ENCODE data around the gene TIMMDC1. TPM values are rescaled to one million over a fixed set of nuclear protein-coding genes. Genes with fewer than 3 reads are reported as not detected.

Gene TIMMDC1
- total and polyA plus RNA-seq, 2 of the 4 experiments (the other 2 are of a cell fraction) = 52.5 to 56.6 TPM

DNA sequence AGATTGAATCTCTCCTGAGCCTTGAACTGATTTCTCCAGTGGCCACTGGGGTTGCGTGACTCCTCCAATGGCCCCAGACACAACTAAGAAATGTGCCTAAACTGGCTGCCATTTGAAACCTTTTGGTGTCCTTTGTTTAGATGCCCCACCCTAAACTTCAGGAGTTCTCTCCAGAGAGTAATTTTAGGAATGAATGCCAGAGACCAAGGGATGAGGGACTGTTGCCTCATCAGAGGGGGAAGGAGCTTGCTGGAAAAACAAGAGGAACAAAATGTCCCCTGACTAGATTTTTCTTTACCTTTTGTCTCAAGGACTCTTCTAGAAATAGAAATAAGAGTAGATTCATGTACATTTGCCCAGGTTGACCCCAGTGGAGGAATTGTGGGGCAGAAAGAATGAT lies 72.9 kb downstream of the TIMMDC1 start:
- no peak overlapping the region for H2AK5ac ChIP-seq (ENCODE audit: low read depth, low read length)
- no peak overlapping the region for H3K4ac ChIP-seq (ENCODE audit: low read depth, low read length)
- no peaks in the 10 kb centered on the region for H3K4me1 ChIP-seq (ENCODE audit: control insufficient read depth, insufficient read depth, low read length)
- ATAC-seq (ENCODE audit: low read depth) (no peak), DNase-seq (no peak)
- in situ Hi-C loops (cut with MboI; ENCODE audit: low sequenced_read_pairs) = no loop called here
- H2BK15ac ChIP-seq (ENCODE audit: low read depth, low read length) = no peak overlapping the region
- no peak overlapping the region for H3K56ac ChIP-seq (ENCODE audit: extremely low read depth, insufficient read depth, low read length)
- no peaks in the 10 kb centered on the region for H3K79me1 ChIP-seq (ENCODE audit: low read depth in 1 of 2, low read length in 2 of 2)
- no peak overlapping the region for H3K4me2 ChIP-seq (ENCODE audit: low read depth, low read length)
- H3K9ac ChIP-seq (ENCODE audit: low read depth, low read length) = no peak overlapping the region
- H2BK20ac ChIP-seq (ENCODE audit: low read depth, low read length) = no peak overlapping the region
- H2BK120ac ChIP-seq (ENCODE audit: low read depth, low read length) = no peak overlapping the region
- H4K20me1 ChIP-seq (ENCODE audit: insufficient read depth, low read length) = no peaks in the 10 kb centered on the region
- no peaks in the 10 kb centered on the region for H3K9me1 ChIP-seq (ENCODE audit: insufficient read depth, low read length)
- H2AFZ ChIP-seq (replicated peaks; ENCODE audit: low read length, poor library complexity) = no peak overlapping the region
- H4K5ac ChIP-seq (ENCODE audit: low read depth, low read length) = no peak overlapping the region
- H3K27me3 ChIP-seq (ENCODE audit: control insufficient read depth, insufficient read depth, low read length) = peaks cover 4% of the 10 kb centered on the region
- dilution Hi-C loops (cut with HindIII; ENCODE audit: low sequenced_read_pairs, unreplicated experiment) = no loop called here
- H3K14ac ChIP-seq (replicated peaks; ENCODE audit: low read depth, low read length) = no peak overlapping the region
- TF ChIP-seq CTCF (conservative IDR thresholded peaks at IDR 0.05; ENCODE audit: low read depth, low read length) (no peak), RFX5 (IDR thresholded peaks at IDR 0.05; ENCODE audit: low read depth, low read length) (no peak), RCOR1 (IDR thresholded peaks at IDR 0.05; ENCODE audit: insufficient replicate concordance, low read length) (no peak), MXI1 (IDR thresholded peaks at IDR 0.05; ENCODE audit: borderline replicate concordance, low read depth, low read length) (no peak), BHLHE40 (IDR thresholded peaks at IDR 0.05; ENCODE audit: low read depth, low read length) (no peak), MAFK (IDR thresholded peaks at IDR 0.05; ENCODE audit: low read depth, low read length) (no peak), CHD1 (IDR thresholded peaks at IDR 0.05; ENCODE audit: low read depth, low read length) (no peak), MAZ (IDR thresholded peaks at IDR 0.05; ENCODE audit: borderline replicate concordance, low read depth, low read length) (no peak), ELK1 (IDR thresholded peaks at IDR 0.05; ENCODE audit: borderline replicate concordance, low read depth, low read length) (no peak), NFE2L2 (IDR thresholded peaks at IDR 0.05; ENCODE audit: low read depth, low read length) (no peak), CEBPB (IDR thresholded peaks at IDR 0.05; ENCODE audit: low read depth, low read length) (no peak), SMC3 (IDR thresholded peaks at IDR 0.05; ENCODE audit: low read depth, low read length) (no peak), POLR2A (IDR thresholded peaks at IDR 0.05; ENCODE audit: low read depth, low read length) (no peak), USF2 (IDR thresholded peaks at IDR 0.05; ENCODE audit: low read depth, low read length) (no peak), FOS (IDR thresholded peaks at IDR 0.05; ENCODE audit: low read depth, low read length) (no peak)
- WGBS, 2 experiments (ENCODE audit: extremely low coverage in 2 of 2, insufficient read length in 1 of 2) = 86% methylated on average over 1 of the region's 1 CpG; no CpG with 5 or more reads in 1 of the 2 experiments
- ChIA-PET POLR2A (ENCODE audit: unreplicated experiment) (no interaction called here), CTCF (no interaction called here)
- no peak overlapping the region for H3K18ac ChIP-seq (ENCODE audit: low read depth, low read length)
- intact Hi-C loops (cut with micrococcal nuclease) = no loop called here
- no peak overlapping the region for H4K8ac ChIP-seq (ENCODE audit: low read depth in 2 of 2, low read length in 2 of 2)
- no peak overlapping the region for H2BK5ac ChIP-seq (ENCODE audit: low read depth, low read length, poor library complexity, severe bottlenecking)
- no peak overlapping the region for H4K91ac ChIP-seq (ENCODE audit: insufficient read depth, low read depth, low read length)
- no peaks in the 10 kb centered on the region for H3K36me3 ChIP-seq (ENCODE audit: control insufficient read depth, insufficient read depth, low read length)
- H3K4me3 ChIP-seq (ENCODE audit: insufficient read depth, low read depth, low read length) = no peak overlapping the region
- no peak overlapping the region for H3K27ac ChIP-seq (ENCODE audit: insufficient read depth, low read length)
- H3K23ac ChIP-seq (ENCODE audit: low read depth, low read length) = no peak overlapping the region
- no TSS peak for BruUV-seq (replicated peaks)
- H3K9me3 ChIP-seq (ENCODE audit: control insufficient read depth, insufficient read depth, low read length) = no peaks in the 10 kb centered on the region
- H2AK9ac ChIP-seq (replicated peaks; ENCODE audit: low read depth, low read length, poor library complexity) = no peak overlapping the region

Data from IMR-90 (cell line).